NCI-H460 (cell line): Measurements from ENCODE around the gene NAGA. TPM values are rescaled to one million over a fixed set of nuclear protein-coding genes. Genes with fewer than 3 reads are reported as not detected.
"Not testable (repeated sequence)": the region's sequence is repeated elsewhere in the genome, so short reads cannot be mapped to it uniquely, and the experiment has no call there.

Source experiments
- DNase-seq: peaks from one replicate; pipeline ENCODE4 v3.0.0-alpha.2; 2016; ENCODE audit warnings: low read depth; ENCODE audit errors: extremely low read depth
- polyA plus RNA-seq: library from polyadenylated mRNA; depleted of rRNA; stranded (reverse); fragments of >200 nt; gene quantifications from 2 replicates; pipeline ENCODE4 v1.2.3, GENCODE V29; 2014; cell fraction: nucleus; rRNA removed
- total RNA-seq: library from RNA; depleted of rRNA; stranded (reverse); fragments of >200 nt; shearing (Covaris generic); gene quantifications from 2 replicates; pipeline ENCODE4 v1.2.3, GENCODE V29; 2014; rRNA removed

The NAGA gene
- total RNA-seq, result 28.0 and 29.5 TPM in 2 replicates
- polyA plus RNA-seq, result 49.3 and 56.8 TPM in 2 replicates

GRCh38 chr22:42070517-42071422, at the start of gene NAGA:
TSS of gene NAGA (minus strand) at chr22:42070812. CDS start at chr22:42070297, 515 bp downstream.
- peak; percentile 90 for DNase-seq

- DNase-seq, result no peak
Observed at GRCh38 chr22:42116848-42117424, 46.3 kb upstream of the NAGA start.

GRCh38 chr22:42115420-42115830, 44.8 kb upstream of the NAGA start:
- DNase-seq, result not testable (repeated sequence)

GRCh38 chr22:42114721-42115120, 44.1 kb upstream of the NAGA start:
- peak; percentile 25 for DNase-seq

- not testable (repeated sequence) for DNase-seq
Observed at GRCh38 chr22:42112793-42113192, 42.2 kb upstream of the NAGA start.

- DNase-seq, result no peak
Observed at GRCh38 chr22:42111798-42112197, 41.2 kb upstream of the NAGA start.

GRCh38 chr22:42108848-42109247, 38.2 kb upstream of the NAGA start:
- no peak for DNase-seq

GRCh38 chr22:42104332-42104860, 33.8 kb upstream of the NAGA start:
- not testable (repeated sequence) for DNase-seq

- DNase-seq, result no peak
Observed at GRCh38 chr22:42101199-42101598, 30.6 kb upstream of the NAGA start.

- no peak for DNase-seq
Observed at GRCh38 chr22:42091455-42091782, 20.8 kb upstream of the NAGA start.

- DNase-seq, result peak; percentile 97
Observed at GRCh38 chr22:42090596-42091454, 20.2 kb upstream of the NAGA start, which contains the start of gene NDUFA6. TSS of gene NDUFA6 (minus strand) at chr22:42090772. CDS start at chr22:42090744, 28 bp downstream.

- DNase-seq, result no peak
Observed at GRCh38 chr22:42086051-42086450, 15.4 kb upstream of the NAGA start.

GRCh38 chr22:42084874-42085273, 14.3 kb upstream of the NAGA start:
- no peak for DNase-seq

- no peak for DNase-seq
Observed at GRCh38 chr22:42083119-42083518, 12.5 kb upstream of the NAGA start.

- peak; percentile 17 for DNase-seq
Observed at GRCh38 chr22:42080287-42080686, 9.7 kb upstream of the NAGA start.

GRCh38 chr22:42079319-42080251, 9.0 kb upstream of the NAGA start, which contains the start of gene SMDT1:
TSS of gene SMDT1 (plus strand) at chr22:42079700. CDS start at chr22:42079769, 69 bp downstream.
- DNase-seq, result peak; percentile 96

- no peak for DNase-seq
Observed at GRCh38 chr22:42078469-42079318, 8.1 kb upstream of the NAGA start.

GRCh38 chr22:42077486-42078125, 7.0 kb upstream of the NAGA start:
- DNase-seq, result no peak
